Right renal cortex interstitium (tissue), 3 donors: ENCODE results near the gene CCP110. TPM values are rescaled to one million over a fixed set of nuclear protein-coding genes. Genes with fewer than 3 reads are reported as not detected.
A peak's percentile ranks its signal among the peaks of the same experiment; 100 is the strongest.
"Not testable (repeated sequence)": the region's sequence is repeated elsewhere in the genome, so short reads cannot be mapped to it uniquely, and the experiment has no call there.

Experiments
- DNase-seq, 3 donors: peaks; one replicate each; pipeline ENCODE4 v3.0.0-alpha.2; 2013; ENCODE audit warnings: low read depth in 3 of 3, low spot score in 2 of 3
- polyA plus RNA-seq, 3 donors: library from polyadenylated mRNA; unstranded; fragments of 120-200 nt; gene quantifications; one replicate each; pipeline ENCODE4 v1.2.1, GENCODE V29; 2013; ENCODE audit not compliant: insufficient read length in 3 of 3

The CCP110 gene
- polyA plus RNA-seq, 3 donors, result 22.2 to 24.6 (median 22.6) TPM

DNA sequence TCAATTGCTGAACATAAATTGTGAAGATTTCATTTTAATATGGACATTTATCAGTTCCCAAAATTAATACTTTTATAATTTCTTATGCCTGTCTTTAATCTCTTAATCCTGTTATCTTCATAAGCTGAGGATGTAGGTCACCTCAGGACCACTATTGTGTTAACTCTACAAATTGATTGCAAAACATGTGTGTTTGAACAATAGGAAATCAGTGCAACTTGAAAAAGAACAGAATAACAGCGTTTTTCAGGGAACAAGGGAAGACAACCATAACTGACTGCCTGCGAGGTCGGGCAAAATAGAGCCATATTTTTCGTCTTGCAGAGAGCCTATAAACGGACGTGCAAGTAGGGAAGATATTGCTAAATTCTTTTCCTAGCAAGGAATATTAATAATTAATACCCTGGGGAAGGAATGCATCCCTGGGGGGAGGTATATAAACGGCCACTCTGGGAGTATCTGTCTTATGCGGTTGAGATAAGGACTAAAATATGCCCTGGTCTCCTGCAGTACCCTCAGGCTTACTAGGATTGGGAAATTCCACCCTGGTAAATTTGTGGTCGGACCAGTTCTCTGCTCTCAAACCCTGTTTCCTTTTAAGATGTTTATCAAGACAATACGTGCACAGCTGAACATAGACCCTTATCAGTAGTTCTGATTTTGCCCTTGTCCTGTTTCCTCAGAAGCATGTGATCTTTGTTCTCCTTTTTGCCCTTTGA is 19.7 kb downstream of the CCP110 start:
- DNase-seq, result not testable (repeated sequence)

DNA sequence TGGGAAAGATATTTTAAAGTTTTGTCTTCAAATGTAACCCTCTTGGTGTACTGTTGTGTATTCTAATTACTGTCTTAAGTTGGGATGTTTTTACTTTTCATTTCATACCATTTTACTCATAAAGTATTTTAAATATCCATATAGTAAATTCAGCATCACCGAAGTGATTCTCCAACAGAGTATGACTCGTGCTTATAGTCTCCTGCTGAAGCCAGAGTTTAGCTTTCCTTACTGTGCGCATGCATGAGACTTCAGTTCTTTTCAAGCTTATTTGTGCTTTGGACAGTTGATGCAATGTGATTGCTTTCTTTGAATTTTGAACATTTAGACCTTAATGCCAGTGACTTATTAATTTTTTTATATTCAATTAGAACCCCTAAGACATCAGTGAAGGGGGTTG is 24.4 kb downstream of the CCP110 start:
- DNase-seq, result no peak

DNA sequence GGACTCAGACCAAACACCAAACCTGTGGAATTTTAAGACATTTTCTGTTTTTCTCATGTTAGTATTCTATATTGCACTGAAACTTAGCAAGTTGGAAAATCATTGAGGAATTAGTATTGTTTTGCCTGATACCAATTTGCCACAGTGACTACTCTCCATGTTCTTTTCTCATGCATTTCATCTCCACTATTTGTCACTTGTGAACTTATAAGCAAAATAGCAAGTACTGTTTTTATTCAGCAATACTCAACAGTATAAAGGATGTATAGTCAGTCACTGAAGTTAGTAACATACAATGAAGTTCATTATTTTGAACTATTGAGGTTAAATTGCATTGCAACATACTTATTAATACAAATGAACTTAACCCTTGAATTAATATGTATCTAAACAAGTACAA is 25.9 kb downstream of the CCP110 start:
- no peak for DNase-seq

DNA sequence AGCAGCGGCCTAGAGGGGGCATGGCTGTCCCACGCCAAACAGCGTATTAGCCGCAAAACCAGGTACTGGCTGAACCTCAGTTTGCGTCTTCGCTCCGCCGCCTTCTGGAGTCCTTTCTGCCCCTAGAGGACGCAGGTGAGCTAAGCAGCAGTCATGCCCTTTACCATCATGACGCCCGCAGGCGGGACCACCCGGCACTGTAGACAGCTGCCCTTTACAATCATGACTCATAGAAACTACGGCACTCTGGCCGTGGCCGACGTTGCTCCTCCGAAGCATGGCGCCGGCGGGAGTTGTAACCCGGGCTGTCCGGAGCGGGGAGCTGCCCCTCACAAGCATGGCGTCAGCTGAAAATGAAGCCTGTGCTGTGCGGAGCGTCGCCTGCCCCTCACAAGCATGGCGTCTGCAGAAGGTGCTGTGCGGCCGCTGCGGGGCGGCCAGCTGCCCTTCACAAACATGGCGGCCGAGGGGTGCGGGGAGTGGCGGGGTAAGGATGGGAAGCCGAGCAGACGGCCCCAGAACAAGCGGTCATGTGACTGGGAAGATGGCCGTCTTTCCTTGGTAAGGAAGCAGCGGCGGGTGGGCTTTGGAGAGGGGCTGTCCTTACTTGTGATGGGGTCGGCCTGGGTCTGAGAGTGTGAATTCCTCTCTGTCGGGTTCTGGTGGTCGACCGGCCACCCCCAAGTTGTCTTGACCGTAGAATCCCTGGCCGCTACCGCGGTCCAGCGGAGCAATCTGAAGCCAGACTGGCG is 31.6 kb downstream of the CCP110 start, which contains the start of gene VPS35L:
VPS35L (plus strand) TSS at position 518 of the 752 bp plus-strand sequence; CDS start at position 545, 27 bp downstream.
- peak; percentile 96 to 98 (median 97) for DNase-seq

DNA sequence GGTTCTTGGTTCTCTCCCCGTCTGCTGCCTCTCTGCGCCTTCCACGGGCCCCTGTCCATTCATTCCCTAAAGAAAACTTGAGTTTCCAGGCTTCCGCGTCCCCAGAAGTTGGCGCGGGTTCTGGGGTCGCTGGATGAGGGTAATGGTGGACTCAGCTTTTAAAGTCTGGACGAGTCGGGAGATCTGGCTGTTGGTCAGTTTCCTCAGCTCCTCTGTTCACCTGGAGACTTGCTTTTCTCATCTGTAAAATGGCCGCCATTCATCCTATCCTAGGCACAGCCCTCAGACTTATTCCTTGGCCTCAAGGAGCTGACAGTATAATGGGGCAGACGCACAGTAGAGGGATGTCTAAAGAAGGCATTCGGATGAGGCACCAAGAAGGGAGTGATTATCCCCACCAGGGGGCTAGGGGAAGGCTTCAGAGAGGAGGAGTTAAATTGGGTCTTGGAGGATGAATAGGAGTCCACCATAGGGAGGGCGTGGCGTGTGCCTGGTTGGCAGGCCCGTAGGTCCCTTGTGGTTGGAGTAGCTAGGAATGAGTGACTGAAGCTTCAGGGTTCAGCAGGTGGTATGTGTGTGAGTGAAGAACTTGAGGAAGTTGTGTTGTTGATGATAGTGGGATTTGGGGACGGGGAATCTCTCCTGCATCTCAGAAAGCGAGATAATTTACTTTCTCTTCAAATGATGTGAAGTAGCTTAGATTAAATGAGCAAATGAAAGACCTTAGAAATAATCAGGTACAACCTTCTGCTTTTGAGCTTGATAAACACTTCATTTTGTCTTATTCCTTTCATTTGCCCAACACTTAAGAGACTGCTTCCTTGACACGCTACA is 32.4 kb downstream of the CCP110 start:
- peak in 2 of 3 donors; percentile 14 to 16 for DNase-seq

DNA sequence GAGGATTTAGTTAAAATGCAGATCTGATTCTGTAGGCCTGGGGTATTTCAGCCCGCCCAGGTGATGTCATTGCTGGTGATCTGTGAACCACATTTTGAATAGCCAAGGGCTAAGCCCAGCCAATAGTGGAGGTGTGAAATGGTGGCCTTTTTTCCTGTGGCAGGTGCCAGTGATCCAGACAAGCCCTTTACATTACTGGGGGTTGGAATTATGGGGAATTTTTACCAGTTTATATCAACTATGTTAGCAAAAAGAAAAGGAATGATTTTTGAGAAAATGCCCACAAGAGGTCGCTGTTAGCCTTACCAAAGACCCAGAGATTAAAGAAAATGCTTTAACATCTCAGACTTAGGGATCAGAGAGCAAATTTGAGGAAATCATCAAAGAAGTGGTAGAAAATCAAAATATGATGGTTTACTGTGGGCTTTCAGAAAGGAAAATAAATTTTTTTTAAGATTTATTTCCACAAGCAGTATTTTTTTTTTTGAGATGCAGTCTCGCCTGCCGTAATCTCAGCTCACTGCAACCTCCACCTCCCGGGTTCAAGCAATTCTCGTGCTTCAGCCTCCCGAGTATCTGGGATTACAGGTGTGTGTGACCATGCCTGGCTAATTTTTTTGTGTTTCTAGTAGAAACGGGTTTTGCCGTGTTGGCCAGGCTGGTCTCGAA is 35.6 kb downstream of the CCP110 start:
- peak; percentile 29 to 50 (median 47) for DNase-seq

DNA sequence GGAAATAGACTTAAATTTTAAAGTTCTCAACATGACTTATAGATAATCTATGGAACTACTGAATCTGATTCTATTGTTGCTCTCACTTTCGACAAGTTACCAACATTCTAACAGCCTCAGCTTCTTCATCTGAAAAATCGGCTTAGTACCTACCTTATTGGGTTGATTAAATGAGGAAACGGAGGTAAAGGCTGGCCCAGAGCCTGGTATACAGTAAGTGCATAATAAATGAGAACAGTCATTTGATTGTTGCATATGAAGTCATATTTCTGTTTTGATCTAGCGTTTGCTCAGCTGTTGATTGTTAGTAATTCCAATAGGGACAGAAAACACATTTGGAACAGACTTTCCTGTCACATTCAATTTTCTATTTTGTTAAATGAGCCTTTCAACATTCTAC is 36.3 kb downstream of the CCP110 start:
- DNase-seq, result no peak

DNA sequence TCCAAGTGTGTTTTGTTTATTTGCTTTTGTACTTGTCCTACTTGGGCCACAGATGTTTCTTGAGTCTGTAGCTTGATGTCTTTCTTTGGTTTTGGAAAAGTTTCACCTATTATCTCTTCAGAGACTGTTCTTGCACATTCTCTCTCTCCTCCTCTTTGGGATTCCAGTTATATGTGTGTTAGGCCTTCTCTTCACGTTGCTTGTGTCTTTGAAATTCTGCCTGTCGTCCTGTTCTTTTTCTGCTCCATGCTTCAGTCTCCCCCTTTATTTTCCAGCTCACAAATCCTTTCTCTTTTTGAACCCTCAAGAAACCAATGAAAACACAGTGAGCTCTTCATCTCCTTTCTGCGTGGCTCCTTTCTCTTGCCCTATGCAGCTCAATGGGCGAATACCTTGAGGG is 39.6 kb downstream of the CCP110 start:
- no peak for DNase-seq

DNA sequence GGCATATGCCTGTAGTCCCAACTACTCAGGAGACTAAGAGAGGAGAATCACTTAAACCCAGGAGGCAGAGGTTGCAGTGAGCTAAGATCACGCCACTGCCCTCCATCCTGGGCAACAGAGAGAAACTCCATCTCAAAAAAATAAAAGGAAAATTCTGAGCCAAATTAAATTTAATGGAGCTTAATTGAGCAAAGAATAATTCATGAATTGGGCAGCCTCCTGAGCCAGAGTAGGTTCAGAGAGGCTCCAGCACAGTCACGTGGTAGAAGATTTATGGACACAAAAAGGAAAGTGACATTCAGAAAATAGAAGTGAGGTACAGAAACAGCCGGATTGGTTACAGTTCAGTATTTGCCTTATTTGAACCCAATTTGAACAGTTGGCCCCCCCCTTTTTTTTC is 42.6 kb downstream of the CCP110 start:
- no peak for DNase-seq

DNA sequence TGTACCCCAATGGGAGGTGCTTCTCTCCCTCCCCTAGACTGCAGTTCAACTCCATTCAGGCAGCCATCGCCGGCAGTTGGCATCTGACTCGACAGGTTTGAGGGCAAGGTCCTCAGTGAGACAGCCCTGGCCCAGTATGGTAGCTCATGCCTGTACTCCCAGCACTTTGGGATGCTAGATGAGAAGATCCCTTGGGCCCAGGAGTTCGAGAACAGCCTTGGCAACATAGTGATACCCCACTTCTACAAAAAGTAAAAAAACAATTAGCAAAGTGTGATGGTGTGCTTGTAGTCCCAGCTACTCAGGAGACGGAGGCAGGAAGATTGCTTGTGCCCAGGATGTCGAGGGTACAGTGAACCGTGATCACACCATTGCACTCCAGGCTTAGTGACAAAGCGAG is 43.8 kb downstream of the CCP110 start:
- DNase-seq, result no peak

DNA sequence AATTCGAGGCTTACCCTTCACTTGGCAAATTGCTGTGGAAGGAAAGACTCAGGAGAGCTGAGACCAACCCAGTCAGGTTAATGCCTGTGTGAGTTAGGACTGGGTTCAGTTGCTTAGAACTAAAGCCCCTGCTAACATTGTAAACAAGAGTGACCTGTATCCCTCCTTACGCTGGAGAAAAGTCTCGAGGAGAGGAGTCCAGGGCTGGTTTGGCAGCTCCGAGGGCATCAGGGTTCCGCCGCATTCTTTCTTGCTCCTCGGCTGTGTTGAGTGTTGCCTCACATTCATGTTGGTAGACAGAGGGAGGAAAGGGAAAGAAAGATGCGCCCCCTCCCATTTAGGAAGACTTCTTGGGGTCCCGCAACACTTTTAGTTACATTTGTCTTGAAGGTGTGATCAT is 50.3 kb downstream of the CCP110 start:
- no peak for DNase-seq

DNA sequence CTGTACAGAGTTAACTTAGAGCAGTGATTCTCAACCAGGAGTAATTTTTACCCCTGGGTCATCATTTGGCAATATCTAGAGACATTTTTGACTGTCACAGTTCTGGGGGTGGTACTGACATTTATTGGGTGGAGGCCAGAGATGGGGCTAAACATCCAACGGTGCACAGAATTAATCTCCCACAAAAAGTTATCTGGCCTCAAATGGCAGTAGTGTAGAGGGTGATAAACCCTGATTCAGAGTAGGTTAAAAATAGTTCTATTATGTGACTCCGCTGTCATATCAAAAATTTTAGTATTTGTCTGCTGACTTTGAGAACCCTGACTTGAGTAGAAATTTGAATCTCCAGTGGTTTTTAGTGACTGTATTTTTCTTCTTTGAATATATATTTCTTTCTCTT is 50.9 kb downstream of the CCP110 start:
- DNase-seq, result no peak

DNA sequence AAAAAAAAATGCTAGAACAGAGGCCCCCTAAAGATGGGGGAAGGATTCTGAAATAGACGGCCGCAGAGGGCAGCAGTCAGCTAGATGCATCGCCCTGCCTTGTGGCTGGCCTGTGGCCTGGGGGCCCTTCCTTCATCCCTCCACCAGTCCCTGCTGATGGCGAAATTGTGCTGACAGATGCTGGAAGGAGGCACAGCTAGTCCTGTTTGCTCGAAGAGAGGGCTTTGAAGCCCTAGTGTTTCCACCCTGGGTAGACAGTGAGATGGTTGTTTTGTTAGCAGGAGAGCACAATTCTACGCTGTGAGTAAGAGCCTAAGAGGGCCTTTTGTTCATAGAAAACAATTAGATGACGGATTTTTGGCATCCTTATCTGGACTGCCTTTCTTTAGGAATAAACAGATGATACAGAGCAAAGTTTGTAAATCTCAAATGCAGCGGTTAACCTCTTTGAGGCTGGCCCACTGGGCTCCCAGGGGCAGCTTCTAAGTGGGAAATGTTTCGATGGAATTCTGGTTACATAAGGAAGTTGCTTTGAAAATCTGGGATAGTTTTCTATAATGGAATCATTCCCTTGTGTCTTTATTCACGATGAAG is 54.7 kb downstream of the CCP110 start:
- DNase-seq, result no peak

DNA sequence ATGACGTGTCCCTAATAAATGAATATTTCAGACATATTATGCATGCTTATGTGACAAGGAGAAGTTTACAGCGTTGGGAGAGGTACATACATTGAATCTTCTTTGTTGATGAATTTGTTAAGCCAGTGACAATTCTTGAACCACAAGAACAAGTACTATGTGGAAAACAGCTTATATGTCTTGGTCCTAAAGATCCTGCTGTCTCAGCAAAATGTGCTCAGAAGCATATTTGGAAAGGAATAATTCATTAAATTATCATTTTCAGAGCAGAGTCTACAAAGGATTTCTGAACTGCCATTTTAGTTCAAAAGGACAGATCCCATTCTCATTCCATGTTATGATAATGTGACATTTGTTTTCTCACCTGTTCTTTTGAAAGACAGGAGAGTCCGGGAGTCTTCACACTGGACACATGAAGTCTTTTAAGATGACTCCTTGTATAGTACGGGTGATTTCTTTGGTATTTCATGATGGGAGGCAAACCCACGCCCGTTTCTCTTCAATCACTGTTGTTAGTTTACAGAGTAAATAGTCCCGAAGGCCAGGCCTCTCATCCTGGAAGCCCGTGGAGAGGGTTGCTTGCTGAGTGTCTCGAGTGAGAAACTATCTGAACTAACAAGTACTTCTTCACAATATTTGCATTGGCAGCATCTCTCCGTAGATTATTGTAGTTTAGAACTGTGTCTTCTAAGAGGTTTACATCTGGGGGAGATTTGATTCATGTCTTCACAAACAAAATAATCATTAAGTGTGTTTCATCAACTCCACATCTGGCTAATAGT is 58.5 kb downstream of the CCP110 start:
- DNase-seq, result no peak

DNA sequence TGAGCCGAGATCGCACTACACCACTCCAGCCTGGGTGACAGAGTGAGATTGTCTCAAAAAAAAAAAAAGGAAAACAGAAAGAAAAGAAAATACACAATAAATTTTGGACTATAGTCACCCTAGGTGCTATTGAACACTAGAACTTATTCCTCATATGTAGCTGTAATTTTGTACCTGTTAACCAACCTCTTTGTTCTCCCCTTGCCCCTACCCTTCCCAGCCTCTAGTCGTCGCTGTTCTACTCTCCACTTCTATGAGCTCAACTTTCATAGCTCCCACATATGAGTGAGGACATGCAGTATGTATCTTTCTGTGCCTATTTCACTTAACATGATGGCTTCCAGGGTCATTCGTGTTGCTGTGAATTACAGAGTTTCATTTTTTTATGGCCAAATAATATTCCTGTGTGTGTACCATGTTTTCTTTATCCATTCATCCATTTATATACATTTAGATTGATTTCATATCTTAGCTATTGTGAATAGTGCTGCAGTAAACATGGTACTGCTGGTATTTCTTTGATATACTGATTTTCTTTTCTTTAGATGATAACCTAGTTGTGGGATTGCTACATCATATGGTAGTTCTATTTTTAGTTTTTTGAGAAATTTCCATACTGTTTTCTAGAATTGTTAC is 60.0 kb downstream of the CCP110 start:
- peak in 1 of 3 donors; percentile 13 for DNase-seq

DNA sequence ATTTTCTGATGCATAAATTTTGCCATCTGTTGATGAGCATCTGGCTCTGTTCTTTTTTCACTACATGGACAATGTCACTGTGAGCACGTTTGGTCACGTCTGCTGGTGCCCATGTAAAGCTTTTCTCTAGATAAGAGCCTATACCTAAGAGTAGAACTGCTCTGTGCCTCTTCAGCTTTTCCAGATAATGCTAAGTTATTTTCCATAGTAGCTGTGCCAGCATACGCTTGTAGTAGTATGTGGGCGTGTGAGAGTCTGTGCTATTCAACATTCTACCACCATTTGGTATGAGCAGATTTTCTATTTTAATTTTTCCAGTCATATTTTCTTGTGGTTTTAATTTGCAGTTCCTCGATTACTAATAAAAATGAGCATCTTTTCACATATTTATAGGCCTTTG is 64.9 kb downstream of the CCP110 start:
- DNase-seq, result no peak

DNA sequence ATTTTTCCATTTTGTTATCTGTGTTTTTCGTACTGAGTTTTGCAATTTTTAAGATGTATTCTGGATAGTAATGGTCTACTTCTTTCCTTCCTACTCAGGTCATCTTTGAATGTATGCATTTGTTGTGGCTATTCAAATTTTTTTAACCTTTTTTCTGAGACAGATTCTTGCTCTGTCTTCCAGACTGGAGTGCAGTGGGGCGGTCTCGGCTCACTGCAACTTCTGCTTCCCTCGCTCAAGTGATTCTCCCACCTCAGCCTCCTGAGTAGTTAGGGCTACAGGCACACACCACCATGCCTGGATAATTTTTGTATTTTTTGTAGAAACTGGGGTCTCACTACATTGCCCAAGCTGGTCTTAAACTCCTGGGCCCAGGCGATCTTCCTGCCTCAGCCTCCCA is 65.4 kb downstream of the CCP110 start:
- DNase-seq, result no peak

DNA sequence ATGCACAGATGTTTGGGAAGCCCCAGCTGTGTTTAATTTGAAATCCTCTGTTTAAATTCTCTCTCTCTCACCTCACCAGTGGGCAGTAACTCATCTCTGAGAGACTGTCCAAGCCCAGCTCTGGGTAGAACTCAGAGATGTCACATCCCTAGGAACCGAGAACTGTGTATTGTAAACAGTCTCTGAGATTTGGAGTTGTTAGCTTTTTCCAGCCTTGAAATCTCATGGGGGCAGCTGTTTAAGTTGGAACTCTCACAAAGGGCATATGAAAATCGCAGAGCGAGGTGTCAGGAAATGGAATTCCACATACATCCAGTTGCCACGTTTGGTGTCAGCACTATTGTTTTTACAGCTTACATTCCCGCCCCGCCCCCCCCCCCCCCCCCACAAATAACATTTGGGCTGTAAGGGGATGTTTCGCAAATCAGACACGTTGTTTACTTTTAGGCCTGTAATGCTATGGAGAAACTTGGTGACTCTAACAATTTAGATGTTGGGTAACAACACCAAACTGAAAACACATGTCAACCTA is 66.1 kb downstream of the CCP110 start:
- peak in 1 of 3 donors; percentile 16 for DNase-seq
